HG02870 (cell line): ENCODE results near the gene OR10G7.
A peak's percentile ranks its signal among the peaks of the same experiment; 100 is the strongest.

Experiments
- ATAC-seq: cut with Tn5 transposase; IDR thresholded peaks from one replicate; pipeline ENCODE4 v1.9.1; 2021; ENCODE audit warnings: mild to moderate bottlenecking, moderate library complexity; ENCODE audit not compliant: unreplicated experiment

OR10G7 gene

GRCh38 chr11:124041254-124041653 is at the start of gene OR10G7:
TSS of gene OR10G7 (minus strand) at chr11:124041325. CDS start at chr11:124039001, 2,324 bp downstream.
- ATAC-seq = no peak

GRCh38 chr11:124085997-124086846 is 45.1 kb upstream of the OR10G7 start:
- no peak for ATAC-seq

- no peak for ATAC-seq
These were observed 44.5 kb upstream of the OR10G7 start for GRCh38 chr11:124085583-124085982.

GRCh38 chr11:124082371-124082770 is 41.2 kb upstream of the OR10G7 start:
- no peak for ATAC-seq

- ATAC-seq = no peak
These were observed 40.4 kb upstream of the OR10G7 start for GRCh38 chr11:124081483-124081882.

GRCh38 chr11:124080327-124081001 is 39.3 kb upstream of the OR10G7 start:
- ATAC-seq = no peak

- no peak for ATAC-seq
These were observed 38.7 kb upstream of the OR10G7 start for GRCh38 chr11:124079631-124080326.

GRCh38 chr11:124078591-124078990 is 37.5 kb upstream of the OR10G7 start:
- no peak for ATAC-seq

GRCh38 chr11:124077266-124077665 is 36.1 kb upstream of the OR10G7 start:
- no peak for ATAC-seq

GRCh38 chr11:124075841-124076651 is 34.9 kb upstream of the OR10G7 start:
- ATAC-seq = peak; percentile 52

GRCh38 chr11:124075492-124075840 is 34.3 kb upstream of the OR10G7 start:
- no peak for ATAC-seq

- ATAC-seq = no peak
These were observed 33.4 kb upstream of the OR10G7 start for GRCh38 chr11:124074554-124074953.

- ATAC-seq = no peak
These were observed 31.0 kb upstream of the OR10G7 start for GRCh38 chr11:124072147-124072546.

GRCh38 chr11:124071623-124071948 is 30.5 kb upstream of the OR10G7 start:
- no peak for ATAC-seq

- peak; percentile 84 for ATAC-seq
These were observed 29.9 kb upstream of the OR10G7 start for GRCh38 chr11:124070915-124071622.

GRCh38 chr11:124069429-124070401 is 28.6 kb upstream of the OR10G7 start:
- peak; percentile 59 for ATAC-seq

- ATAC-seq = no peak
These were observed 27.5 kb upstream of the OR10G7 start for GRCh38 chr11:124068601-124069110.

GRCh38 chr11:124052966-124053365 is 11.8 kb upstream of the OR10G7 start:
- ATAC-seq = no peak

- ATAC-seq = no peak
These were observed 9.6 kb upstream of the OR10G7 start for GRCh38 chr11:124050748-124051147.
